Loucy (cell line): ENCODE results near the gene CLDN20.

Experiments used
- H2AFZ ChIP-seq: fragments of 200-600 bp; sonication (generic); 2 replicates; pipeline ENCODE4 v1.6.0; 2016; ENCODE audit warnings: antibody characterized with exemption, mild to moderate bottlenecking, low read length, moderate library complexity
- H3F3A ChIP-seq: fragments of 200-600 bp; 2 replicates; pipeline ENCODE4 v1.6.0; 2016; ENCODE audit warnings: antibody characterized with exemption, low read depth, mild to moderate bottlenecking
- H3K27me3 ChIP-seq: fragments of 200-600 bp; sonication (generic); 2 replicates; pipeline ENCODE4 v1.6.1; 2014; ENCODE audit warnings: low read length, mild to moderate bottlenecking; ENCODE audit not compliant: insufficient read depth, poor library complexity, severe bottlenecking
- H3K36me3 ChIP-seq: fragments of 200-600 bp; sonication (generic); 2 replicates; pipeline ENCODE4 v1.6.1; 2016; ENCODE audit warnings: low read length; ENCODE audit not compliant: insufficient read depth
- H3K4me1 ChIP-seq: fragments of 200-600 bp; sonication (generic); 2 replicates; pipeline ENCODE4 v1.5.1; 2014; ENCODE audit warnings: low read length, mild to moderate bottlenecking; ENCODE audit not compliant: insufficient read depth, poor library complexity, severe bottlenecking
- H3K4me2 ChIP-seq: fragments of 200-600 bp; sonication (generic); 2 replicates; pipeline ENCODE4 v1.6.0; 2014; ENCODE audit warnings: antibody characterized with exemption, low read length, low read depth, mild to moderate bottlenecking; ENCODE audit not compliant: poor library complexity, severe bottlenecking
- H3K4me3 ChIP-seq: fragments of 200-600 bp; sonication (generic); 2 replicates; pipeline ENCODE4 v1.5.1; 2014; ENCODE audit warnings: low read length, mild to moderate bottlenecking, mixed read lengths; ENCODE audit not compliant: poor library complexity, severe bottlenecking
- H3K79me2 ChIP-seq: fragments of 200-600 bp; sonication (generic); 2 replicates; pipeline ENCODE4 v1.6.1; 2014; ENCODE audit warnings: low read length; ENCODE audit not compliant: insufficient read depth
- H3K9ac ChIP-seq: fragments of 200-600 bp; sonication (generic); 2 replicates; pipeline ENCODE4 v1.6.0; 2014; ENCODE audit warnings: mild to moderate bottlenecking, low read depth, low read length, moderate library complexity; ENCODE audit not compliant: poor library complexity, severe bottlenecking
- H3K9me2 ChIP-seq: fragments of 200-600 bp; sonication (generic); replicated peaks from 2 replicates; pipeline ENCODE4 v1.6.1; 2016; ENCODE audit warnings: low read depth, low read length, mixed read lengths
- H3K9me3 ChIP-seq: fragments of 200-600 bp; sonication (generic); 2 replicates; pipeline ENCODE4 v1.6.1; 2014; ENCODE audit warnings: mild to moderate bottlenecking, antibody characterized with exemption, low read length, low read depth; ENCODE audit not compliant: insufficient read depth
- H4K20me1 ChIP-seq: fragments of 200-600 bp; sonication (generic); 2 replicates; pipeline ENCODE4 v1.6.0; 2014; ENCODE audit warnings: antibody characterized with exemption, low read length, mild to moderate bottlenecking; ENCODE audit not compliant: insufficient read depth, poor library complexity, severe bottlenecking
- EZH2phosphoT487 ChIP-seq: fragments of 200-600 bp; IDR thresholded peaks from 2 replicates; pipeline ENCODE4 v1.6.1; 2018; ENCODE audit warnings: antibody characterized with exemption, mild to moderate bottlenecking, moderate library complexity, borderline replicate concordance
- TF ChIP-seq, protein P1 (sequence below): fragments of 200-600 bp; sonication (generic); conservative IDR thresholded peaks from 2 replicates; pipeline ENCODE4 v1.5.1; 2014; ENCODE audit warnings: mild to moderate bottlenecking, antibody characterized with exemption, low read length

CLDN20 gene

DNA sequence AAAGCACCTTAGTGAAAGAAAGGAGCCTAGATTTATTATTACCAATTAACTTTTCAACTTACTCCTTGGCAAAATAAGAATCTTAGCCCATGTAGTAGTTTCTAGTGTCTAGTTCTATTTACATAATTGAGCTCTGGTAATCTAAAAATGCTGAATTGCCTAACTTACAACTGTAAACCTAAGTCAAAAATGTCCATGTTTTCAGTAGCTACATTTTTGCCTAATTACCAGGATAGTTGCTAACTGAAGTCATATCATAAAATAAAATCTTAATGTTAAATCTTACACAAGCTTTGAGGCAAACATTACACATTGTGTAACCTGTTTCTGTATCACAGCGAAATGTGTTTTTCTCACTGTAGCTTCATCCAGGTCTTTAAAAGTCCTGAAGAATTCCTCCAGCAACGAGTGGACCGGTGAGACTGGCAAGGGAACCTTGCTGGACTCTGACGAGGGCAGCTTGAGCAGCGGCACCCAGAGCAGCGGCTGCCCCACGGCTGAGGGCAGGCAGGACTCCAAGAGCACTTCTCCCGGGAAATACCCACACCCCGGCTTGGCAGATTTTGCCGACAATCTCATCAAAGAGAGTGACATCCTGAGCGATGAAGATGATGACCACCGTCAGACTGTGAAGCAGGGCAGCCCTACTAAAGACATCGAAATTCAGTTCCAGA is 7.6 kb upstream of the CLDN20 start:
- TF ChIP-seq, protein P1, sequence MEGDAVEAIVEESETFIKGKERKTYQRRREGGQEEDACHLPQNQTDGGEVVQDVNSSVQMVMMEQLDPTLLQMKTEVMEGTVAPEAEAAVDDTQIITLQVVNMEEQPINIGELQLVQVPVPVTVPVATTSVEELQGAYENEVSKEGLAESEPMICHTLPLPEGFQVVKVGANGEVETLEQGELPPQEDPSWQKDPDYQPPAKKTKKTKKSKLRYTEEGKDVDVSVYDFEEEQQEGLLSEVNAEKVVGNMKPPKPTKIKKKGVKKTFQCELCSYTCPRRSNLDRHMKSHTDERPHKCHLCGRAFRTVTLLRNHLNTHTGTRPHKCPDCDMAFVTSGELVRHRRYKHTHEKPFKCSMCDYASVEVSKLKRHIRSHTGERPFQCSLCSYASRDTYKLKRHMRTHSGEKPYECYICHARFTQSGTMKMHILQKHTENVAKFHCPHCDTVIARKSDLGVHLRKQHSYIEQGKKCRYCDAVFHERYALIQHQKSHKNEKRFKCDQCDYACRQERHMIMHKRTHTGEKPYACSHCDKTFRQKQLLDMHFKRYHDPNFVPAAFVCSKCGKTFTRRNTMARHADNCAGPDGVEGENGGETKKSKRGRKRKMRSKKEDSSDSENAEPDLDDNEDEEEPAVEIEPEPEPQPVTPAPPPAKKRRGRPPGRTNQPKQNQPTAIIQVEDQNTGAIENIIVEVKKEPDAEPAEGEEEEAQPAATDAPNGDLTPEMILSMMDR, result no peak
- TF ChIP-seq EZH2phosphoT487, result no peak
- Histone ChIP-seq H3K4me2 (no peak overlapping the region), H3F3A (no peaks in the 10 kb centered on the region), H4K20me1 (no peaks in the 10 kb centered on the region), H3K27me3 (no peaks in the 10 kb centered on the region), H3K9me2 (no peaks in the 10 kb centered on the region), H2AFZ (no peak overlapping the region), H3K4me3 (no peak overlapping the region), H3K9ac (no peak overlapping the region), H3K4me1 (no peaks in the 10 kb centered on the region), H3K79me2 (no peaks in the 10 kb centered on the region), H3K9me3 (no peaks in the 10 kb centered on the region), H3K36me3 (peaks cover 77% of the 10 kb centered on the region; the same call in 1 of the 2 replicates)

DNA sequence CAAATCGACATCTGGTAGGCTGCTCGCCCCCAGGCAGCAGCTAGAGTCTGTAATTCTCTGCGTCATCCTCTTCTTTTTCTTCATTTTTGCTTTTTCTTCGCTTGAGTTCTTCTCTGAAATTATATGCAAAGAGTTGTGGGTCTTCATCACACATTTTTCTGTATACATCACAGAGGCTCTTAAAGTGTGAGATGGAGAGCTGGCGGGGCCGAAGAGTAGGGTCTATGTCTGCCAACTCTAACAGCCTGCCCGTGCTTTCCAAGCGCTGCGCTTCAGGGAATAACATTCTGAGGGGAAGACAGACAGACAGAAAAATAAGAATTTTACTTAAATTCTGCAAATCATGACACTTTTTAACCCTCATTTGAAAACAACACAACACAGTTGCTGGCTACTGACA is 6.0 kb upstream of the CLDN20 start:
- H3F3A ChIP-seq, result no peaks in the 10 kb centered on the region
- no peaks in the 10 kb centered on the region for H3K79me2 ChIP-seq
- no peak overlapping the region for H2AFZ ChIP-seq
- H3K4me1 ChIP-seq, result no peaks in the 10 kb centered on the region
- no peaks in the 10 kb centered on the region for H3K9me3 ChIP-seq
- H3K4me3 ChIP-seq, result no peak overlapping the region
- no peaks in the 10 kb centered on the region for H3K27me3 ChIP-seq
- H3K9me2 ChIP-seq, result no peaks in the 10 kb centered on the region
- TF ChIP-seq, protein P1, result no peak
- TF ChIP-seq EZH2phosphoT487, result no peak
- no peaks in the 10 kb centered on the region for H4K20me1 ChIP-seq
- H3K9ac ChIP-seq, result no peak overlapping the region
- peaks cover 71% of the 10 kb centered on the region; the same call in 1 of the 2 replicates for H3K36me3 ChIP-seq
- no peak overlapping the region for H3K4me2 ChIP-seq

DNA sequence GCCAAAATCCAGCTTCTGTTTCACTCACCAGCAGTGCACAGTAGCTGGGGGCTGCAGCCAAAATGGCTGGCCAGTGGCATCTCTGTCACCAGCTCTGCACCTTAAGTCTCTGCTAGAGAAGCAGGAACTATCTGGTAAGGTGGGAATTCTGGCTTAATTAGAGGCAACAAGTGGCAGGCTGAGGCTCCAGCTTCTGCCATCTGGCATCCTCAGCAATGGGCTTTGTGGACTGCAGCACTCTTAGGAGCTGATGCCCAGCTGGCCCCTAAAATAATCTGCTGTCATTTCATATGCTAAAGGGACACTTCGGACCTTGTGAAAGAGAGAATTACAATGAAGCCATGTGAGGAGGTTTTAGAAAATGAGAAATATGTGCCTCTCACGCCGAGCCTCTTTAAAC is 4.6 kb upstream of the CLDN20 start:
- Histone ChIP-seq H3K79me2 (no peaks in the 10 kb centered on the region), H3K4me3 (no peak overlapping the region), H3K4me1 (no peaks in the 10 kb centered on the region), H3K9me3 (no peaks in the 10 kb centered on the region), H2AFZ (no peak overlapping the region), H4K20me1 (no peaks in the 10 kb centered on the region), H3F3A (no peaks in the 10 kb centered on the region), H3K9me2 (no peaks in the 10 kb centered on the region), H3K27me3 (no peaks in the 10 kb centered on the region), H3K9ac (no peak overlapping the region), H3K36me3 (peaks cover 67% of the 10 kb centered on the region; the same call in 1 of the 2 replicates), H3K4me2 (no peak overlapping the region)
- TF ChIP-seq EZH2phosphoT487, result no peak
- TF ChIP-seq, protein P1, result no peak
